ENCODE results near the gene RAX2.

Gene RAX2

GRCh38 chr19:3810708-3811355, 38.8 kb upstream of the RAX2 start:
- Histone ChIP-seq H3K4me3 (ENCODE audit: low read depth in 1 of 2, low read length in 2 of 2) (no peak overlapping the region), H3K36me3 (ENCODE audit: control insufficient read depth in 1 of 2, insufficient read depth in 2 of 2, low read length in 2 of 2) (no peaks in the 10 kb centered on the region), H3K27ac (ENCODE audit: low read depth, low read length) (no peak overlapping the region), H3K9ac (ENCODE audit: low read depth in 1 of 2, low read length in 2 of 2) (no peak overlapping the region), H3K4me1 (ENCODE audit: control insufficient read depth in 1 of 2, insufficient read depth in 2 of 2, low read length in 2 of 2) (peaks cover 5 to 16% of the 10 kb centered on the region in 2 donors), H3K27me3 (ENCODE audit: control insufficient read depth in 1 of 2, insufficient read depth in 2 of 2, low read length in 2 of 2) (peaks cover 0 to 7% of the 10 kb centered on the region in 2 donors), H3K9me3 (ENCODE audit: control insufficient read depth in 1 of 2, low read length in 2 of 2) (peaks cover 0 to 7% of the 10 kb centered on the region in 2 donors)

GRCh38 chr19:3809881-3810707, 38.1 kb upstream of the RAX2 start:
- H3K4me1 ChIP-seq (ENCODE audit: control insufficient read depth in 1 of 2, insufficient read depth in 2 of 2, low read length in 2 of 2), result peaks cover 5 to 16% of the 10 kb centered on the region in 2 donors
- H3K27me3 ChIP-seq (ENCODE audit: control insufficient read depth in 1 of 2, insufficient read depth in 2 of 2, low read length in 2 of 2), result peaks cover 0 to 7% of the 10 kb centered on the region in 2 donors
- H3K9me3 ChIP-seq (ENCODE audit: control insufficient read depth in 1 of 2, low read length in 2 of 2), result peaks cover 0 to 7% of the 10 kb centered on the region in 2 donors
- H3K9ac ChIP-seq (ENCODE audit: low read depth in 1 of 2, low read length in 2 of 2), result no peak overlapping the region
- no peak overlapping the region for H3K4me3 ChIP-seq (ENCODE audit: low read depth in 1 of 2, low read length in 2 of 2)
- H3K36me3 ChIP-seq (ENCODE audit: control insufficient read depth in 1 of 2, insufficient read depth in 2 of 2, low read length in 2 of 2), result no peaks in the 10 kb centered on the region
- no peak overlapping the region for H3K27ac ChIP-seq (ENCODE audit: low read depth, low read length)

- Histone ChIP-seq H3K9ac (ENCODE audit: low read depth in 1 of 2, low read length in 2 of 2) (no peak overlapping the region), H3K9me3 (ENCODE audit: control insufficient read depth in 1 of 2, low read length in 2 of 2) (peaks cover 0 to 7% of the 10 kb centered on the region in 2 donors), H3K36me3 (ENCODE audit: control insufficient read depth in 1 of 2, insufficient read depth in 2 of 2, low read length in 2 of 2) (no peaks in the 10 kb centered on the region), H3K4me1 (ENCODE audit: control insufficient read depth in 1 of 2, insufficient read depth in 2 of 2, low read length in 2 of 2) (peaks cover 5 to 13% of the 10 kb centered on the region in 2 donors), H3K4me3 (ENCODE audit: low read depth in 1 of 2, low read length in 2 of 2) (no peak overlapping the region), H3K27me3 (ENCODE audit: control insufficient read depth in 1 of 2, insufficient read depth in 2 of 2, low read length in 2 of 2) (peaks cover 0 to 7% of the 10 kb centered on the region in 2 donors), H3K27ac (ENCODE audit: low read depth, low read length) (no peak overlapping the region)
Measured at GRCh38 chr19:3808420-3809143, 36.6 kb upstream of the RAX2 start.

- H3K27me3 ChIP-seq (ENCODE audit: control insufficient read depth in 1 of 2, insufficient read depth in 2 of 2, low read length in 2 of 2), result peaks cover 0 to 7% of the 10 kb centered on the region in 2 donors
- H3K4me3 ChIP-seq (ENCODE audit: low read depth in 1 of 2, low read length in 2 of 2), result no peak overlapping the region
- H3K27ac ChIP-seq (ENCODE audit: low read depth, low read length), result no peak overlapping the region
- peaks cover 0 to 8% of the 10 kb centered on the region in 2 donors for H3K4me1 ChIP-seq (ENCODE audit: control insufficient read depth in 1 of 2, insufficient read depth in 2 of 2, low read length in 2 of 2)
- peaks cover 0 to 7% of the 10 kb centered on the region in 2 donors for H3K9me3 ChIP-seq (ENCODE audit: control insufficient read depth in 1 of 2, low read length in 2 of 2)
- no peaks in the 10 kb centered on the region for H3K36me3 ChIP-seq (ENCODE audit: control insufficient read depth in 1 of 2, insufficient read depth in 2 of 2, low read length in 2 of 2)
- no peak overlapping the region for H3K9ac ChIP-seq (ENCODE audit: low read depth in 1 of 2, low read length in 2 of 2)
Measured at GRCh38 chr19:3807574-3808354, 35.7 kb upstream of the RAX2 start.

- Histone ChIP-seq H3K27me3 (ENCODE audit: control insufficient read depth in 1 of 2, insufficient read depth in 2 of 2, low read length in 2 of 2) (peaks cover 0 to 7% of the 10 kb centered on the region in 2 donors), H3K27ac (ENCODE audit: low read depth, low read length) (no peak overlapping the region), H3K4me1 (ENCODE audit: control insufficient read depth in 1 of 2, insufficient read depth in 2 of 2, low read length in 2 of 2) (peaks cover 0 to 8% of the 10 kb centered on the region in 2 donors), H3K9ac (ENCODE audit: low read depth in 1 of 2, low read length in 2 of 2) (no peak overlapping the region), H3K9me3 (ENCODE audit: control insufficient read depth in 1 of 2, low read length in 2 of 2) (peaks cover 0 to 7% of the 10 kb centered on the region in 2 donors), H3K4me3 (ENCODE audit: low read depth in 1 of 2, low read length in 2 of 2) (no peak overlapping the region), H3K36me3 (ENCODE audit: control insufficient read depth in 1 of 2, insufficient read depth in 2 of 2, low read length in 2 of 2) (no peaks in the 10 kb centered on the region)
Measured at GRCh38 chr19:3807131-3807480, 35.1 kb upstream of the RAX2 start.

GRCh38 chr19:3805859-3806258, 33.8 kb upstream of the RAX2 start:
- Histone ChIP-seq H3K9ac (ENCODE audit: low read depth in 1 of 2, low read length in 2 of 2) (no peak overlapping the region), H3K4me1 (ENCODE audit: control insufficient read depth in 1 of 2, insufficient read depth in 2 of 2, low read length in 2 of 2) (peaks cover 0 to 18% of the 10 kb centered on the region in 2 donors), H3K9me3 (ENCODE audit: control insufficient read depth in 1 of 2, low read length in 2 of 2) (peaks cover 0 to 7% of the 10 kb centered on the region in 2 donors), H3K36me3 (ENCODE audit: control insufficient read depth in 1 of 2, insufficient read depth in 2 of 2, low read length in 2 of 2) (no peaks in the 10 kb centered on the region), H3K27me3 (ENCODE audit: control insufficient read depth in 1 of 2, insufficient read depth in 2 of 2, low read length in 2 of 2) (peaks cover 10 to 18% of the 10 kb centered on the region in 2 donors), H3K27ac (ENCODE audit: low read depth, low read length) (no peak overlapping the region), H3K4me3 (ENCODE audit: low read depth in 1 of 2, low read length in 2 of 2) (no peak overlapping the region)

GRCh38 chr19:3804429-3804828, 32.4 kb upstream of the RAX2 start:
- Histone ChIP-seq H3K27me3 (ENCODE audit: control insufficient read depth in 1 of 2, insufficient read depth in 2 of 2, low read length in 2 of 2) (peaks cover 10 to 18% of the 10 kb centered on the region in 2 donors), H3K36me3 (ENCODE audit: control insufficient read depth in 1 of 2, insufficient read depth in 2 of 2, low read length in 2 of 2) (no peaks in the 10 kb centered on the region), H3K4me3 (ENCODE audit: low read depth in 1 of 2, low read length in 2 of 2) (no peak overlapping the region), H3K4me1 (ENCODE audit: control insufficient read depth in 1 of 2, insufficient read depth in 2 of 2, low read length in 2 of 2) (peaks cover 0 to 18% of the 10 kb centered on the region in 2 donors), H3K9ac (ENCODE audit: low read depth in 1 of 2, low read length in 2 of 2) (no peak overlapping the region), H3K27ac (ENCODE audit: low read depth, low read length) (no peak overlapping the region), H3K9me3 (ENCODE audit: control insufficient read depth in 1 of 2, low read length in 2 of 2) (peaks cover 0 to 7% of the 10 kb centered on the region in 2 donors)

- Histone ChIP-seq H3K27ac (ENCODE audit: low read depth, low read length) (no peak overlapping the region), H3K27me3 (ENCODE audit: control insufficient read depth in 1 of 2, insufficient read depth in 2 of 2, low read length in 2 of 2) (peaks cover 10 to 18% of the 10 kb centered on the region in 2 donors), H3K9me3 (ENCODE audit: control insufficient read depth in 1 of 2, low read length in 2 of 2) (peaks cover 0 to 7% of the 10 kb centered on the region in 2 donors), H3K36me3 (ENCODE audit: control insufficient read depth in 1 of 2, insufficient read depth in 2 of 2, low read length in 2 of 2) (no peaks in the 10 kb centered on the region), H3K4me3 (ENCODE audit: low read depth in 1 of 2, low read length in 2 of 2) (no peak overlapping the region), H3K9ac (ENCODE audit: low read depth in 1 of 2, low read length in 2 of 2) (no peak overlapping the region), H3K4me1 (ENCODE audit: control insufficient read depth in 1 of 2, insufficient read depth in 2 of 2, low read length in 2 of 2) (peaks cover 0 to 18% of the 10 kb centered on the region in 2 donors)
Measured at GRCh38 chr19:3803986-3804385, 32.0 kb upstream of the RAX2 start.

GRCh38 chr19:3803114-3803888, 31.3 kb upstream of the RAX2 start:
- Histone ChIP-seq H3K36me3 (ENCODE audit: control insufficient read depth in 1 of 2, insufficient read depth in 2 of 2, low read length in 2 of 2) (no peaks in the 10 kb centered on the region), H3K27me3 (ENCODE audit: control insufficient read depth in 1 of 2, insufficient read depth in 2 of 2, low read length in 2 of 2) (peaks cover 10 to 18% of the 10 kb centered on the region in 2 donors), H3K4me3 (ENCODE audit: low read depth in 1 of 2, low read length in 2 of 2) (no peak overlapping the region), H3K27ac (ENCODE audit: low read depth, low read length) (no peak overlapping the region), H3K4me1 (ENCODE audit: control insufficient read depth in 1 of 2, insufficient read depth in 2 of 2, low read length in 2 of 2) (peaks cover 0 to 18% of the 10 kb centered on the region in 2 donors), H3K9ac (ENCODE audit: low read depth in 1 of 2, low read length in 2 of 2) (no peak overlapping the region), H3K9me3 (ENCODE audit: control insufficient read depth in 1 of 2, low read length in 2 of 2) (peaks cover 0 to 7% of the 10 kb centered on the region in 2 donors)
